ENCODE results near the gene CACNA1B.

DNA sequence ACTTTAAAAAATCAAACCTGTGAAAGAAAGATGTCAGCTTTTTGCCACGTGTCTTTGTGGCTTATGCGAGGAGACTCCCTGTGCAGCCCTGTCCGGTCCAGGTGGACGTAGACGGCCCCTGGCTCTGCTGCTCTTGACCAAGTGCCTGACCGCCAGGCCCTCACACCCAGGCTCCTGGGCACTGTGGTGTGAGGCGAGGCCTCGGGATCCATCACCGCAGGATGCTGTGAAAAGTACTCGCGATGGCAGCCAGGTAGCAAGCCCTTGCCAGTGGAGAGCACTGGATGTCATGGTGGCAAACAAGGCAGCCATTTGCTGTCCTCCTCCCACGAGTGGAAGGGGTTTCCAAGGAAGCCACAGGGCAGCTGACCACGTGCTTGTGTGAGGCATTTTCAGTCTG, 245.1 kb downstream of the CACNA1B start:
- TF ChIP-seq, protein P1, sequence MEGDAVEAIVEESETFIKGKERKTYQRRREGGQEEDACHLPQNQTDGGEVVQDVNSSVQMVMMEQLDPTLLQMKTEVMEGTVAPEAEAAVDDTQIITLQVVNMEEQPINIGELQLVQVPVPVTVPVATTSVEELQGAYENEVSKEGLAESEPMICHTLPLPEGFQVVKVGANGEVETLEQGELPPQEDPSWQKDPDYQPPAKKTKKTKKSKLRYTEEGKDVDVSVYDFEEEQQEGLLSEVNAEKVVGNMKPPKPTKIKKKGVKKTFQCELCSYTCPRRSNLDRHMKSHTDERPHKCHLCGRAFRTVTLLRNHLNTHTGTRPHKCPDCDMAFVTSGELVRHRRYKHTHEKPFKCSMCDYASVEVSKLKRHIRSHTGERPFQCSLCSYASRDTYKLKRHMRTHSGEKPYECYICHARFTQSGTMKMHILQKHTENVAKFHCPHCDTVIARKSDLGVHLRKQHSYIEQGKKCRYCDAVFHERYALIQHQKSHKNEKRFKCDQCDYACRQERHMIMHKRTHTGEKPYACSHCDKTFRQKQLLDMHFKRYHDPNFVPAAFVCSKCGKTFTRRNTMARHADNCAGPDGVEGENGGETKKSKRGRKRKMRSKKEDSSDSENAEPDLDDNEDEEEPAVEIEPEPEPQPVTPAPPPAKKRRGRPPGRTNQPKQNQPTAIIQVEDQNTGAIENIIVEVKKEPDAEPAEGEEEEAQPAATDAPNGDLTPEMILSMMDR (IDR thresholded peaks at IDR 0.05), result no peak
- no peak for TF ChIP-seq POLR2A (IDR thresholded peaks at IDR 0.05)
- TF ChIP-seq POLR2AphosphoS5 (IDR thresholded peaks at IDR 0.05), result no peak

Measured in upper lobe of left lung (tissue), 4 donors.